Muscle of leg (tissue), 11 donors: ENCODE measurements around the gene UPK1B. TPM values are rescaled to one million over a fixed set of nuclear protein-coding genes. Genes with fewer than 3 reads are reported as not detected.

Source experiments
- DNase-seq: peaks from one replicate; pipeline ENCODE4 v3.0.0; 2013
- H3K27ac ChIP-seq: one replicate; pipeline ENCODE4 v1.5.1; 2013; ENCODE audit warnings: mild to moderate bottlenecking, low read length, control low read depth
- H3K27me3 ChIP-seq: one replicate; pipeline ENCODE4 v1.6.1; 2013; ENCODE audit warnings: low read length; ENCODE audit not compliant: control insufficient read depth, insufficient read depth
- H3K36me3 ChIP-seq: one replicate; pipeline ENCODE4 v1.6.1; 2013; ENCODE audit warnings: low read length; ENCODE audit not compliant: control insufficient read depth, insufficient read depth
- H3K4me1 ChIP-seq: one replicate; pipeline ENCODE4 v1.6.1; 2013; ENCODE audit warnings: low read length; ENCODE audit not compliant: control insufficient read depth, insufficient read depth
- H3K4me3 ChIP-seq: one replicate; pipeline ENCODE4 v1.5.1; 2013; ENCODE audit warnings: low read length, control low read depth
- H3K9me3 ChIP-seq: replicated peaks from 2 replicates; pipeline ENCODE4 v1.6.1; 2013; ENCODE audit warnings: low read depth, low read length; ENCODE audit not compliant: control insufficient read depth
- WGBS: methylation state at CpG from one replicate; pipeline ENCODE4 v1.1.5; 2013; ENCODE audit warnings: missing lambda C conversion rate; ENCODE audit not compliant: insufficient coverage; 5-methylcytosine and 5-hydroxymethylcytosine counted together
- polyA plus RNA-seq, 8 donors: library from polyadenylated mRNA; unstranded; fragments of 120-200 nt; gene quantifications; one replicate each; pipeline versions ENCODE4 v1.2.1 to v1.2.3, GENCODE V29; 2013; ENCODE audit warnings: inconsistent platforms in 1 of 8, low replicate concordance in 1 of 8; ENCODE audit not compliant: insufficient read length in 8 of 8, insufficient read depth in 1 of 8
- total RNA-seq: library from RNA; stranded (reverse); fragments of 120-200 nt; gene quantifications from one replicate; pipeline ENCODE4 v1.2.4, GENCODE V29; 2013

The UPK1B gene
- total and polyA plus RNA-seq, 9 donors, result 0.08 to 8.1 (median 0.20) TPM; not detected in 3

GRCh38 chr3:119221779-119222320, 48.5 kb downstream of the UPK1B start:
- Histone ChIP-seq H3K27me3 (no peaks in the 10 kb centered on the region), H3K36me3 (peaks cover 53% of the 10 kb centered on the region), H3K9me3 (no peaks in the 10 kb centered on the region), H3K4me1 (no peaks in the 10 kb centered on the region), H3K4me3 (no peak overlapping the region), H3K27ac (no peak overlapping the region)
- WGBS, result 100% methylated on average over 1 of the region's 2 CpGs
- no peak for DNase-seq

DNA sequence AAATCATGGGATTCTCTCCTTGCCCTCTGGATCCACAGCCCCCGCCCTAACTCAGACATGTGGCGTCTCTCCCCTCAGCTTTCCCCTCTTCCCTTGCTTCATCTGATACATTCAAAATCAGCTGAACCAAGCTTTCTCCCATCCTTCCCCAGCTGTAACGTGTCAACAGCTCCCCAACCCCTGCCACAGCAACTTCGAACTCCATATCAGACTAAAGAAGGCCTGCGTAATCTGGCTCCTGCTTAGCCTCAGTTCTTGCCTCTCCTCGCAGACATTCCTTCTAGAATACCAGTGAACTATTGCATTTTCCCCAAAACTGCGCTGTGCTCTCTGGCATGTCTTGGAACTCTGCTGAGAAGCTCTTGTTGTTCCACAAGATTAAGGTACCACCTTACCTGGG, 49.0 kb downstream of the UPK1B start:
- no peaks in the 10 kb centered on the region for H3K4me1 ChIP-seq
- H3K4me3 ChIP-seq, result no peak overlapping the region
- H3K27ac ChIP-seq, result no peak overlapping the region
- DNase-seq, result no peak
- H3K9me3 ChIP-seq, result no peaks in the 10 kb centered on the region
- no peaks in the 10 kb centered on the region for H3K27me3 ChIP-seq
- H3K36me3 ChIP-seq, result peaks cover 48% of the 10 kb centered on the region
- WGBS, result 89% methylated on average over 7 of the region's 7 CpGs

DNA sequence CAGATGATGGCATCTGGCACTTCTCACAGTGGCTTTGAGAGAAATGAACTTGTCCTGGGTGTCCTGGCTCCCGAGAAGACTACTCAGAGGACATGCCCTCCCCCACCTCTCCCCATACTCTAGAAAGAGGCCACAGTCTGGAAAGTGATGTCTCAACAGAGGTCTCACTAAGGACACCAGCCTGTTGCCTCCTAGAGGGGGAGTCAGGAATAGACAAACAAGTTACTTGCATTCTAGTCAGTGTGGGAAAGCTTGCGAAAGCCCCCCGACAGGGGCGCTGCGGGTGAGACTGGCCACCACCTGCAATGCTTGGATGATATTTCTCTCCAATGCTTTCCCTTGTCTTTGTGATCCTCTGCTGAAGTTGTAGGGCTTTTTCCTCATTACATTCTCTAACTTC, 50.1 kb downstream of the UPK1B start:
- no peak overlapping the region for H3K4me3 ChIP-seq
- WGBS, result 94% methylated on average over 4 of the region's 5 CpGs

GRCh38 chr3:119225121-119225520, 51.7 kb downstream of the UPK1B start:
- no peaks in the 10 kb centered on the region for H3K27me3 ChIP-seq
- no CpG with 5 or more reads among the region's 3 CpGs for WGBS
- peaks cover 49% of the 10 kb centered on the region for H3K36me3 ChIP-seq
- H3K27ac ChIP-seq, result no peak overlapping the region
- DNase-seq, result no peak
- H3K4me3 ChIP-seq, result no peak overlapping the region
- H3K9me3 ChIP-seq, result no peaks in the 10 kb centered on the region
- no peaks in the 10 kb centered on the region for H3K4me1 ChIP-seq

More for the DNA sequence above, 50.1 kb downstream of the UPK1B start:
- no peak for DNase-seq
- Histone ChIP-seq H3K9me3 (no peaks in the 10 kb centered on the region), H3K36me3 (peaks cover 44% of the 10 kb centered on the region), H3K27ac (no peak overlapping the region), H3K4me1 (no peaks in the 10 kb centered on the region), H3K27me3 (no peaks in the 10 kb centered on the region)

- H3K36me3 ChIP-seq, result peaks cover 47% of the 10 kb centered on the region
- no peak overlapping the region for H3K4me3 ChIP-seq
- no peak overlapping the region for H3K27ac ChIP-seq
- no peaks in the 10 kb centered on the region for H3K27me3 ChIP-seq
- DNase-seq, result no peak
- WGBS, result 75% methylated on average over 2 of the region's 6 CpGs
- H3K4me1 ChIP-seq, result no peaks in the 10 kb centered on the region
- no peaks in the 10 kb centered on the region for H3K9me3 ChIP-seq
Measured at GRCh38 chr3:119227070-119227850, 53.9 kb downstream of the UPK1B start.

DNA sequence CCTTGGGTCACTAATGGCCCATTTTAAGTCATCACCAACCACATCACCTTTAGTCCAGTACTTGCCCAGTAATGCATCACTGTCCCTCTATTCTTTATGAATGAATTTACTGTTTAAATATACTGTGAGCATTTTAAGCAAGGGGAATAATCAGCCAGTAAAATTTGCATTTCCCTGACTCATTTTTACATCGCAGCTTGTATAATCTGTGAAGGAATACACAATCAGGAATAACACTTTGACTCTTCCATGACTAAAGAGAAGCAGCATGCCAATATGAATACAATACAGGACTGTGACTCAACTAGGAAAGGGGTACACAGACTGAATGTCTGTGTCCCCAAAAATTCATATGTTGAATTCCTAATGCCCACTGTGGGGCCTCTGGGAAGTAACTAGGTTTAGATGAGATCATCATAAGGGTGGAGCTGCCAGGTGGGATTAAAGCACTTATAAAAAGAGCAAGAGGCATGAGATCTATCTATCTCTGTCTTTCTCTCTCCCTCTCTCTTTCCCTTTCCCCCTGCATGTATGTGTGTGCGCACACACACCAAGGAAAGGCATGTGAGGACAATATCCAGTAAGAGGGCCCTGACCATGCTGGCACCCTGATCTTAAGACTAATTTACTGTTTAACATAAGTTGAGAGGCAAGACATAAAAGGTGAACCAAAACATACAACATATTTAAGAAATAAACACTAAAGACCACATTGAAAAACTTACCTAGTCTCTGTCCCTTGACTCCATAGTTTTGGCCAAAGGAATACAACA, 55.2 kb downstream of the UPK1B start:
- no CpG with 5 or more reads among the region's 2 CpGs for WGBS
- no peaks in the 10 kb centered on the region for H3K27me3 ChIP-seq
- no peak for DNase-seq
- H3K36me3 ChIP-seq, result peaks cover 39% of the 10 kb centered on the region
- H3K4me3 ChIP-seq, result no peak overlapping the region
- H3K27ac ChIP-seq, result no peak overlapping the region
- no peaks in the 10 kb centered on the region for H3K4me1 ChIP-seq
- H3K9me3 ChIP-seq, result no peaks in the 10 kb centered on the region

DNA sequence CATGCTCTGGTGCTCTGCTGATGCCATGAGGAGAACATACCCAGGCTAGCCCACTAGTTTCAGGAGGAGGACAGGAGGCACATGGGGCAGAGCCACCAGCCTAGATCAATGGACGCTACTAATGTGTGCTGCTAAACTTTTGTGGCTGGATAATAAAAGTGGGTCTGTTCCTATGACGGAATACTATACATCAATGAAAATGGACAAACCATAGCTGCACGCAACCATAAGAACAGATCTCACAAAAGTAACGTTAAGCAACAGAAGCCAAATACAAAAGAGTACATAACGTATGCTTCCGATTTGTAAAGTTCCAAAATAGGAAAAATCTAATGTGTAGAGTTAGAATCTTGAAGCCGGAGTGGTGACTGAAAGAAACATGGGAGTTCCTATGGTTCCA, 55.8 kb downstream of the UPK1B start:
- WGBS, result 100% methylated on average over 1 of the region's 7 CpGs
- no peaks in the 10 kb centered on the region for H3K27me3 ChIP-seq
- H3K4me1 ChIP-seq, result no peaks in the 10 kb centered on the region
- no peak overlapping the region for H3K4me3 ChIP-seq
- H3K36me3 ChIP-seq, result peaks cover 36% of the 10 kb centered on the region
- H3K9me3 ChIP-seq, result no peaks in the 10 kb centered on the region
- H3K27ac ChIP-seq, result no peak overlapping the region
- DNase-seq, result no peak

DNA sequence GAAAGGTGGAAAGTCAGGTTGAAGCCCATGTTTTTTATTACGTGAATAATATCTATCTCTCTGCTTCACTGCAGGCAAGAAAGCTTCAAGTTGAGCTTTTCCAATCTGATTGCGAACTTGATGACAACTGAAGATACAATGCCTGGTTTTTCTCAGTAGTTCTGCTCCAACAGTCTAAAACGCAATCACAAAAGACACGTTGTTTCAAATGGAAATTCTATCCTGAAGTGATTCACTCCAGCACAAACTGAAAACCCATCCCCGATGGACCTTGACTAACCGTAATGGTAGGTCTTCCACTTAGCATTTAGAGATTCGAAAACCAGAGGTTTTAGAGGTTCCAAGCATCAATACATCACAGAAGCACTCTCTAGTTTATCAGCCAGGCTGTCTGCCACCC, 56.7 kb downstream of the UPK1B start:
- WGBS, result 85% methylated on average over 6 of the region's 7 CpGs
- H3K36me3 ChIP-seq, result peaks cover 36% of the 10 kb centered on the region
- H3K27me3 ChIP-seq, result no peaks in the 10 kb centered on the region
- H3K4me1 ChIP-seq, result no peaks in the 10 kb centered on the region
- H3K9me3 ChIP-seq, result no peaks in the 10 kb centered on the region
- DNase-seq, result no peak
- no peak overlapping the region for H3K4me3 ChIP-seq
- H3K27ac ChIP-seq, result no peak overlapping the region

DNA sequence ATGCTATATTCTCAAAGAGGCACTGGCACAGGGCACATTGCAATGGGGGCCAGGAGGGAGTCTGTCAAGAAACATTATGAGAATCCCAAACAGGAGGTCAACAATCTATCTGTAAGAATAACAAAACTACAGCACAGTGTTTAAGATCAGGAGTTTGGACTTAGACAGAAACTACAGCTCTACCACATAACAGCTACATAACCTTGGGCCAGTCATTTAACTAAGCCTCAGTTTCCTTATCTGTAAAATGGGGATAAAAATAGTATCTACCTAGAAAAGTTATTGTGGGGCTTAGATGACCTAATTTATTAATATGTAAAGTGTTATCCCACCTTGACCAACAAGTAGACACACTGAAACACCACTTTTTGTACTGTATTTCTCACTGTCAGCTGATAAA, 57.3 kb downstream of the UPK1B start:
- Histone ChIP-seq H3K27me3 (no peaks in the 10 kb centered on the region), H3K36me3 (peaks cover 40% of the 10 kb centered on the region), H3K4me1 (no peaks in the 10 kb centered on the region), H3K27ac (no peak overlapping the region), H3K4me3 (no peak overlapping the region), H3K9me3 (no peaks in the 10 kb centered on the region)
- DNase-seq, result no peak

- H3K9me3 ChIP-seq, result no peaks in the 10 kb centered on the region
- no peaks in the 10 kb centered on the region for H3K4me1 ChIP-seq
- H3K4me3 ChIP-seq, result no peak overlapping the region
- H3K27me3 ChIP-seq, result no peaks in the 10 kb centered on the region
- no CpG with 5 or more reads among the region's 1 CpG for WGBS
- DNase-seq, result no peak
- H3K27ac ChIP-seq, result no peak overlapping the region
- H3K36me3 ChIP-seq, result peaks cover 18% of the 10 kb centered on the region
Measured at GRCh38 chr3:119234610-119235009, 61.2 kb downstream of the UPK1B start.
